ENCODE data around the gene RABGEF1. TPM values are rescaled to one million over a fixed set of nuclear protein-coding genes. Genes with fewer than 3 reads are reported as not detected.
A peak's percentile ranks its signal among the peaks of the same experiment; 100 is the strongest.

RABGEF1 gene
- polyA plus RNA-seq, 3 donors, result 13.6 to 17.3 (median 17.1) TPM

GRCh38 chr7:66698652-66699205 is 41.8 kb upstream of the RABGEF1 start:
- no peak overlapping the region for H3K4me3 ChIP-seq (replicated peaks in 1 of 3; ENCODE audit: low read depth in 2 of 3, low read length in 3 of 3)
- no peak overlapping the region for H3K9ac ChIP-seq (ENCODE audit: insufficient read depth, low read length, poor library complexity, severe bottlenecking)
- no peaks in the 10 kb centered on the region for H3K4me1 ChIP-seq (ENCODE audit: control insufficient read depth in 1 of 2, insufficient read depth in 2 of 2, low read length in 2 of 2)
- intact Hi-C loops (cut with micrococcal nuclease), result no loop called here
- DNase-seq, result no peak
- peaks cover 0 to 2% (median 0%) of the 10 kb centered on the region in 7 donors for H3K9me3 Mint-ChIP-seq
- no peaks in the 10 kb centered on the region for H3K4me1 Mint-ChIP-seq
- H3K4me3 Mint-ChIP-seq, result no peak overlapping the region
- 91% methylated on average over 7 of the region's 10 CpGs for WGBS (ENCODE audit: insufficient coverage)
- H3K9me3 ChIP-seq (replicated peaks in 1 of 2; ENCODE audit: control insufficient read depth in 1 of 2, insufficient read depth in 1 of 2, low read length in 2 of 2), result no peaks in the 10 kb centered on the region
- H3K27me3 ChIP-seq (ENCODE audit: control insufficient read depth in 2 of 2, insufficient read depth in 2 of 2, low read length in 2 of 2), result no peaks in the 10 kb centered on the region
- H4K20me1 ChIP-seq (ENCODE audit: insufficient read depth, low read length), result no peaks in the 10 kb centered on the region
- H3K4me2 ChIP-seq (replicated peaks; ENCODE audit: extremely low read depth, low read length, poor library complexity, severe bottlenecking), result no peak overlapping the region
- H3K79me2 ChIP-seq (ENCODE audit: insufficient read depth, low read length), result no peaks in the 10 kb centered on the region
- TF ChIP-seq CTCF (IDR thresholded peaks at IDR 0.05), result no peak
- no peak overlapping the region for H2AFZ ChIP-seq (ENCODE audit: insufficient read depth, low read depth, low read length, poor library complexity, severe bottlenecking)
- H3K27me3 Mint-ChIP-seq (ENCODE audit: low read depth in 3 of 3), result peaks cover 0 to 4% (median 0%) of the 10 kb centered on the region in 3 donors
- peaks cover 0 to 7% of the 10 kb centered on the region in 2 donors for H3K36me3 ChIP-seq (replicated peaks in 1 of 2; ENCODE audit: control insufficient read depth in 1 of 2, insufficient read depth in 2 of 2, low read length in 2 of 2)
- H3K27ac Mint-ChIP-seq, result peak overlapping the region in 3 of 7 donors; percentile 42 to 50 (median 46)
- no peak overlapping the region for H3K27ac ChIP-seq (ENCODE audit: low read depth in 1 of 2, low read length in 2 of 2)
- peaks cover 20 to 21% of the 10 kb centered on the region in 2 donors for H3K36me3 Mint-ChIP-seq

- intact Hi-C loops (cut with micrococcal nuclease), result no loop called here
- peaks cover 13 to 14% of the 10 kb centered on the region in 2 donors for H3K36me3 Mint-ChIP-seq
- Histone ChIP-seq H3K27me3 (ENCODE audit: control insufficient read depth in 2 of 2, insufficient read depth in 2 of 2, low read length in 2 of 2) (no peaks in the 10 kb centered on the region), H4K20me1 (ENCODE audit: insufficient read depth, low read length) (no peaks in the 10 kb centered on the region), H3K4me1 (ENCODE audit: control insufficient read depth in 1 of 2, insufficient read depth in 2 of 2, low read length in 2 of 2) (no peaks in the 10 kb centered on the region), H3K9ac (ENCODE audit: insufficient read depth, low read length, poor library complexity, severe bottlenecking) (no peak overlapping the region), H3K4me2 (replicated peaks; ENCODE audit: extremely low read depth, low read length, poor library complexity, severe bottlenecking) (no peak overlapping the region), H2AFZ (ENCODE audit: insufficient read depth, low read depth, low read length, poor library complexity, severe bottlenecking) (no peak overlapping the region), H3K36me3 (replicated peaks in 1 of 2; ENCODE audit: control insufficient read depth in 1 of 2, insufficient read depth in 2 of 2, low read length in 2 of 2) (no peaks in the 10 kb centered on the region), H3K4me3 (replicated peaks in 1 of 3; ENCODE audit: low read depth in 2 of 3, low read length in 3 of 3) (no peak overlapping the region), H3K79me2 (ENCODE audit: insufficient read depth, low read length) (no peaks in the 10 kb centered on the region), H3K9me3 (replicated peaks in 1 of 2; ENCODE audit: control insufficient read depth in 1 of 2, insufficient read depth in 1 of 2, low read length in 2 of 2) (no peaks in the 10 kb centered on the region), H3K27ac (ENCODE audit: low read depth in 1 of 2, low read length in 2 of 2) (no peak overlapping the region)
- 98% methylated on average over 5 of the region's 6 CpGs for WGBS (ENCODE audit: insufficient coverage)
- peaks cover 0 to 2% (median 0%) of the 10 kb centered on the region in 7 donors for H3K9me3 Mint-ChIP-seq
- no peak overlapping the region for H3K4me3 Mint-ChIP-seq
- no peak overlapping the region for H3K27ac Mint-ChIP-seq
- peaks cover 0 to 4% (median 3%) of the 10 kb centered on the region in 3 donors for H3K27me3 Mint-ChIP-seq (ENCODE audit: low read depth in 3 of 3)
- TF ChIP-seq CTCF (IDR thresholded peaks at IDR 0.05), result no peak
- no peaks in the 10 kb centered on the region for H3K4me1 Mint-ChIP-seq
- no peak for DNase-seq
These were observed 40.5 kb upstream of the RABGEF1 start for GRCh38 chr7:66699998-66700397.
